HepG2 (cell line): ENCODE measurements around the gene ZFR. TPM values are rescaled to one million over a fixed set of nuclear protein-coding genes. Genes with fewer than 3 reads are reported as not detected.
A peak's percentile ranks its signal among the peaks of the same experiment; 100 is the strongest.

Experiments
- GZF1 ChIP-seq: sonication (generic); formaldehyde crosslinking; IDR thresholded peaks from 2 replicates; pipeline ENCODE4 v1.5.1; 2020; ENCODE audit warnings: mild to moderate bottlenecking, missing genetic modification reagents
- HOXA3 ChIP-seq: sonication (generic); formaldehyde crosslinking; IDR thresholded peaks from 2 replicates; pipeline ENCODE4 v1.5.0; 2020; ENCODE audit warnings: missing genetic modification reagents
- HOXA9 ChIP-seq: sonication (generic); formaldehyde crosslinking; IDR thresholded peaks from 2 replicates; pipeline ENCODE4 v1.8.1; 2022; ENCODE audit warnings: missing genetic modification reagents, mild to moderate bottlenecking, moderate library complexity, borderline replicate concordance
- ZBTB21 ChIP-seq: sonication (generic); formaldehyde crosslinking; IDR thresholded peaks from 2 replicates; pipeline ENCODE4 v1.4.0; 2020; ENCODE audit warnings: missing genetic modification reagents
- ZFP37 ChIP-seq: sonication (generic); formaldehyde crosslinking; IDR thresholded peaks from 2 replicates; pipeline ENCODE4 v1.4.0; 2020; ENCODE audit warnings: missing genetic modification reagents, borderline replicate concordance
- ZNF773 ChIP-seq: sonication (generic); formaldehyde crosslinking; IDR thresholded peaks from 2 replicates; pipeline ENCODE4 v1.4.0; 2020; ENCODE audit warnings: missing genetic modification reagents, borderline replicate concordance
- ZNF891 ChIP-seq: sonication (generic); formaldehyde crosslinking; IDR thresholded peaks from 2 replicates; pipeline ENCODE4 v1.5.0; 2020; ENCODE audit warnings: mild to moderate bottlenecking, missing genetic modification reagents
- polyA plus RNA-seq, 8 experiments: library from polyadenylated mRNA; depleted of rRNA in 3 of 8; stranded (reverse) in 7 of 8; unstranded in 1 of 8; fragments of >200 nt; fragmentation: Illumina TruSeq in 4 of 8; extraction: Trizol in 4 of 8; gene quantifications; 2 replicates each; pipeline versions ENCODE4 v1.2.1 to v1.2.3, GENCODE V29; 2011 to 2016; ENCODE audit warnings: low read depth in 4 of 8, missing spikeins in 1 of 8, mixed read lengths in 1 of 8; ENCODE audit not compliant: insufficient read depth in 1 of 8
- total RNA-seq, 5 experiments: library from RNA; depleted of rRNA; stranded (reverse); fragments of >200 nt; fragmentation: Illumina TruSeq; extraction: Trizol; gene quantifications; 2 replicates each; pipeline ENCODE4 v1.2.3, GENCODE V29; 2016; ENCODE audit warnings: low read depth in 1 of 5
- TF ChIP-seq, protein P1 (sequence below): sonication (generic); formaldehyde crosslinking; IDR thresholded peaks from 2 replicates; pipeline ENCODE4 v1.4.0; 2020; ENCODE audit warnings: mild to moderate bottlenecking, missing genetic modification reagents
- TF ChIP-seq, protein P2 (sequence below): sonication (generic); formaldehyde crosslinking; IDR thresholded peaks from 2 replicates; pipeline ENCODE4 v1.5.1; 2020; ENCODE audit warnings: mild to moderate bottlenecking, missing genetic modification reagents, borderline replicate concordance
- TF ChIP-seq, protein P3 (sequence below): sonication (generic); formaldehyde crosslinking; IDR thresholded peaks from 2 replicates; pipeline ENCODE4 v1.9.0; 2021; ENCODE audit warnings: mild to moderate bottlenecking, missing genetic modification reagents
- TF ChIP-seq, protein P4 (sequence below): sonication (generic); formaldehyde crosslinking; conservative IDR thresholded peaks from 2 replicates; pipeline ENCODE4 v1.4.0; 2020; ENCODE audit warnings: missing genetic modification reagents

Gene ZFR
- total and polyA plus RNA-seq, 2 of the 13 experiments (the other 11 are each of a cell fraction or from before 2014, with no cell fraction given): 89.0 to 92.8 TPM

DNA sequence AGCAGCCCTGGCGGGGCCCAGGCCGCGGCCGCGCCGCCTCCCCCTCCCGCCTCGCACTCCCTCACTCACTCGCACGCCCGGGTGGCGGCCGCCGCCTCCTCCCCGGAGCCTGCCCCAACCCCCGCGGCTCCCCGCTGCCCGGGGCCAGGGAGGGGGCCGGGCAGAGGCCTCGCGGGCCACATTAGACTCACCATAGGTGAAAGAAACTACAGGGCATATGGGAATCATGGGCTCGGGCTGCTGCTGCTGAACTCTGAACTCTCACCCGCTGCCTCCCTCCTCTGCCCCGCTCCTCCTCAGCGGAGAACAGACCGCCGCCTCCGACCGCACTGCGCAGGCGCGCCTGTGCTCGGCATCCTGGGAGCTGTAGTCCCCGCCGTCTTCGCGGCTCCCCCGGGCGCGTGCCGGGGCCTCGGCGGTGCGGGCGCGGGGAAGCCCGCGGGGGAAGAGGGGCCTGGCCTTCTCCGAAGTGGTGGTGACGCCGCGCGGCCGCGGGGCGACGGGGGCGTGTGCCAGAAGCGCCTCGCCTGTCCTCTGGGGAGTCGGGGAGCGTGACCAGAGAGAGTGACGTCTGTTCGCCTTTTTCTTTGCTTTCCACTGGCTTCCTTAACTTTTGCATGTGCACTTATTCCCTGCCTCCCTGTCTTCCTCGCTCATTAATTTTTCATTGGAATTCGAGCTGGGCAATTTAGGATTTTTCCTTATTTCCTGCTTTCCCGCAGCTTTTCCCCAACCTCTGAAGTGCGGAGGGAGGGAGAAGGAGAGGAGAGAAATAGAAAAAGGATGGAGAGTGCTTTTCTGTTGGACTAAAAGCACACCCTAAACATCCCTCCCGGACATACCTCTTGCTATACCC is at the start of gene ZFR (continued):
- TF ChIP-seq, protein P1, sequence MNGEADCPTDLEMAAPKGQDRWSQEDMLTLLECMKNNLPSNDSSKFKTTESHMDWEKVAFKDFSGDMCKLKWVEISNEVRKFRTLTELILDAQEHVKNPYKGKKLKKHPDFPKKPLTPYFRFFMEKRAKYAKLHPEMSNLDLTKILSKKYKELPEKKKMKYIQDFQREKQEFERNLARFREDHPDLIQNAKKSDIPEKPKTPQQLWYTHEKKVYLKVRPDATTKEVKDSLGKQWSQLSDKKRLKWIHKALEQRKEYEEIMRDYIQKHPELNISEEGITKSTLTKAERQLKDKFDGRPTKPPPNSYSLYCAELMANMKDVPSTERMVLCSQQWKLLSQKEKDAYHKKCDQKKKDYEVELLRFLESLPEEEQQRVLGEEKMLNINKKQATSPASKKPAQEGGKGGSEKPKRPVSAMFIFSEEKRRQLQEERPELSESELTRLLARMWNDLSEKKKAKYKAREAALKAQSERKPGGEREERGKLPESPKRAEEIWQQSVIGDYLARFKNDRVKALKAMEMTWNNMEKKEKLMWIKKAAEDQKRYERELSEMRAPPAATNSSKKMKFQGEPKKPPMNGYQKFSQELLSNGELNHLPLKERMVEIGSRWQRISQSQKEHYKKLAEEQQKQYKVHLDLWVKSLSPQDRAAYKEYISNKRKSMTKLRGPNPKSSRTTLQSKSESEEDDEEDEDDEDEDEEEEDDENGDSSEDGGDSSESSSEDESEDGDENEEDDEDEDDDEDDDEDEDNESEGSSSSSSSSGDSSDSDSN (CRISPR knock-in tag): no peak; the same call in 1 of the 2 replicates
- TF ChIP-seq ZNF891 (CRISPR knock-in tag) (no peak), HOXA9 (0 out of 2 replicates have a peak, but pooled peaks have one; percentile 47), ZFP37 (CRISPR knock-in tag) (no peak), ZNF773 (CRISPR knock-in tag) (0 out of 2 replicates have a peak, but pooled peaks have one; percentile 43), ZBTB21 (no peak), GZF1 (no peak), HOXA3 (peak; percentile 70)
- TF ChIP-seq, protein P2, sequence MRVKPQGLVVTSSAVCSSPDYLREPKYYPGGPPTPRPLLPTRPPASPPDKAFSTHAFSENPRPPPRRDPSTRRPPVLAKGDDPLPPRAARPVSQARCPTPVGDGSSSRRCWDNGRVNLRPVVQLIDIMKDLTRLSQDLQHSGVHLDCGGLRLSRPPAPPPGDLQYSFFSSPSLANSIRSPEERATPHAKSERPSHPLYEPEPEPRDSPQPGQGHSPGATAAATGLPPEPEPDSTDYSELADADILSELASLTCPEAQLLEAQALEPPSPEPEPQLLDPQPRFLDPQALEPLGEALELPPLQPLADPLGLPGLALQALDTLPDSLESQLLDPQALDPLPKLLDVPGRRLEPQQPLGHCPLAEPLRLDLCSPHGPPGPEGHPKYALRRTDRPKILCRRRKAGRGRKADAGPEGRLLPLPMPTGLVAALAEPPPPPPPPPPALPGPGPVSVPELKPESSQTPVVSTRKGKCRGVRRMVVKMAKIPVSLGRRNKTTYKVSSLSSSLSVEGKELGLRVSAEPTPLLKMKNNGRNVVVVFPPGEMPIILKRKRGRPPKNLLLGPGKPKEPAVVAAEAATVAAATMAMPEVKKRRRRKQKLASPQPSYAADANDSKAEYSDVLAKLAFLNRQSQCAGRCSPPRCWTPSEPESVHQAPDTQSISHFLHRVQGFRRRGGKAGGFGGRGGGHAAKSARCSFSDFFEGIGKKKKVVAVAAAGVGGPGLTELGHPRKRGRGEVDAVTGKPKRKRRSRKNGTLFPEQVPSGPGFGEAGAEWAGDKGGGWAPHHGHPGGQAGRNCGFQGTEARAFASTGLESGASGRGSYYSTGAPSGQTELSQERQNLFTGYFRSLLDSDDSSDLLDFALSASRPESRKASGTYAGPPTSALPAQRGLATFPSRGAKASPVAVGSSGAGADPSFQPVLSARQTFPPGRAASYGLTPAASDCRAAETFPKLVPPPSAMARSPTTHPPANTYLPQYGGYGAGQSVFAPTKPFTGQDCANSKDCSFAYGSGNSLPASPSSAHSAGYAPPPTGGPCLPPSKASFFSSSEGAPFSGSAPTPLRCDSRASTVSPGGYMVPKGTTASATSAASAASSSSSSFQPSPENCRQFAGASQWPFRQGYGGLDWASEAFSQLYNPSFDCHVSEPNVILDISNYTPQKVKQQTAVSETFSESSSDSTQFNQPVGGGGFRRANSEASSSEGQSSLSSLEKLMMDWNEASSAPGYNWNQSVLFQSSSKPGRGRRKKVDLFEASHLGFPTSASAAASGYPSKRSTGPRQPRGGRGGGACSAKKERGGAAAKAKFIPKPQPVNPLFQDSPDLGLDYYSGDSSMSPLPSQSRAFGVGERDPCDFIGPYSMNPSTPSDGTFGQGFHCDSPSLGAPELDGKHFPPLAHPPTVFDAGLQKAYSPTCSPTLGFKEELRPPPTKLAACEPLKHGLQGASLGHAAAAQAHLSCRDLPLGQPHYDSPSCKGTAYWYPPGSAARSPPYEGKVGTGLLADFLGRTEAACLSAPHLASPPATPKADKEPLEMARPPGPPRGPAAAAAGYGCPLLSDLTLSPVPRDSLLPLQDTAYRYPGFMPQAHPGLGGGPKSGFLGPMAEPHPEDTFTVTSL (CRISPR knock-in tag): no peak; the same call in 1 of the 2 replicates
- TF ChIP-seq, protein P3, sequence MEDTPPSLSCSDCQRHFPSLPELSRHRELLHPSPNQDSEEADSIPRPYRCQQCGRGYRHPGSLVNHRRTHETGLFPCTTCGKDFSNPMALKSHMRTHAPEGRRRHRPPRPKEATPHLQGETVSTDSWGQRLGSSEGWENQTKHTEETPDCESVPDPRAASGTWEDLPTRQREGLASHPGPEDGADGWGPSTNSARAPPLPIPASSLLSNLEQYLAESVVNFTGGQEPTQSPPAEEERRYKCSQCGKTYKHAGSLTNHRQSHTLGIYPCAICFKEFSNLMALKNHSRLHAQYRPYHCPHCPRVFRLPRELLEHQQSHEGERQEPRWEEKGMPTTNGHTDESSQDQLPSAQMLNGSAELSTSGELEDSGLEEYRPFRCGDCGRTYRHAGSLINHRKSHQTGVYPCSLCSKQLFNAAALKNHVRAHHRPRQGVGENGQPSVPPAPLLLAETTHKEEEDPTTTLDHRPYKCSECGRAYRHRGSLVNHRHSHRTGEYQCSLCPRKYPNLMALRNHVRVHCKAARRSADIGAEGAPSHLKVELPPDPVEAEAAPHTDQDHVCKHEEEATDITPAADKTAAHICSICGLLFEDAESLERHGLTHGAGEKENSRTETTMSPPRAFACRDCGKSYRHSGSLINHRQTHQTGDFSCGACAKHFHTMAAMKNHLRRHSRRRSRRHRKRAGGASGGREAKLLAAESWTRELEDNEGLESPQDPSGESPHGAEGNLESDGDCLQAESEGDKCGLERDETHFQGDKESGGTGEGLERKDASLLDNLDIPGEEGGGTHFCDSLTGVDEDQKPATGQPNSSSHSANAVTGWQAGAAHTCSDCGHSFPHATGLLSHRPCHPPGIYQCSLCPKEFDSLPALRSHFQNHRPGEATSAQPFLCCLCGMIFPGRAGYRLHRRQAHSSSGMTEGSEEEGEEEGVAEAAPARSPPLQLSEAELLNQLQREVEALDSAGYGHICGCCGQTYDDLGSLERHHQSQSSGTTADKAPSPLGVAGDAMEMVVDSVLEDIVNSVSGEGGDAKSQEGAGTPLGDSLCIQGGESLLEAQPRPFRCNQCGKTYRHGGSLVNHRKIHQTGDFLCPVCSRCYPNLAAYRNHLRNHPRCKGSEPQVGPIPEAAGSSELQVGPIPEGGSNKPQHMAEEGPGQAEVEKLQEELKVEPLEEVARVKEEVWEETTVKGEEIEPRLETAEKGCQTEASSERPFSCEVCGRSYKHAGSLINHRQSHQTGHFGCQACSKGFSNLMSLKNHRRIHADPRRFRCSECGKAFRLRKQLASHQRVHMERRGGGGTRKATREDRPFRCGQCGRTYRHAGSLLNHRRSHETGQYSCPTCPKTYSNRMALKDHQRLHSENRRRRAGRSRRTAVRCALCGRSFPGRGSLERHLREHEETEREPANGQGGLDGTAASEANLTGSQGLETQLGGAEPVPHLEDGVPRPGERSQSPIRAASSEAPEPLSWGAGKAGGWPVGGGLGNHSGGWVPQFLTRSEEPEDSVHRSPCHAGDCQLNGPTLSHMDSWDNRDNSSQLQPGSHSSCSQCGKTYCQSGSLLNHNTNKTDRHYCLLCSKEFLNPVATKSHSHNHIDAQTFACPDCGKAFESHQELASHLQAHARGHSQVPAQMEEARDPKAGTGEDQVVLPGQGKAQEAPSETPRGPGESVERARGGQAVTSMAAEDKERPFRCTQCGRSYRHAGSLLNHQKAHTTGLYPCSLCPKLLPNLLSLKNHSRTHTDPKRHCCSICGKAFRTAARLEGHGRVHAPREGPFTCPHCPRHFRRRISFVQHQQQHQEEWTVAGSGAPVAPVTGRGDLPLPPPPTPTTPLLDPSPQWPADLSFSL (CRISPR knock-in tag): no peak
- TF ChIP-seq, protein P4, sequence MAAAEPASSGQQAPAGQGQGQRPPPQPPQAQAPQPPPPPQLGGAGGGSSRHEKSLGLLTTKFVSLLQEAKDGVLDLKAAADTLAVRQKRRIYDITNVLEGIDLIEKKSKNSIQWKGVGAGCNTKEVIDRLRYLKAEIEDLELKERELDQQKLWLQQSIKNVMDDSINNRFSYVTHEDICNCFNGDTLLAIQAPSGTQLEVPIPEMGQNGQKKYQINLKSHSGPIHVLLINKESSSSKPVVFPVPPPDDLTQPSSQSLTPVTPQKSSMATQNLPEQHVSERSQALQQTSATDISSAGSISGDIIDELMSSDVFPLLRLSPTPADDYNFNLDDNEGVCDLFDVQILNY (CRISPR knock-in tag): no peak; the same call in 1 of the 2 replicates
